OCI-LY7 (cell line): ENCODE data around the gene WDFY3. TPM values are rescaled to one million over a fixed set of nuclear protein-coding genes. Genes with fewer than 3 reads are reported as not detected.

Experiments
- BruUV-seq: library from RNA; stranded (reverse); fragments of 400-500 nt; replicated peaks from 2 replicates; lab custom pipeline; 2021; lab: Mats Ljungman, UMichigan
- CTCF ChIA-PET: fragments of 300-600 bp; sonication (Branson Sonifier 250); formaldehyde crosslinking; loops from one replicate; lab custom pipeline; 2022; ENCODE audit warnings: antibody characterized with exemption; ENCODE audit not compliant: unreplicated experiment; lab: Charles Lee
- POLR2A ChIA-PET: fragments of 300-600 bp; sonication (Branson Sonifier 250); formaldehyde crosslinking; loops from one replicate; lab custom pipeline; 2022; ENCODE audit warnings: antibody characterized with exemption; lab: Charles Lee
- DNase-seq: peaks from one replicate; pipeline ENCODE4 v3.0.0-alpha.2; 2015; ENCODE audit warnings: low spot score
- H2AFZ ChIP-seq: fragments of 200-600 bp; sonication (generic), shearing (Covaris generic); 2 replicates; pipeline ENCODE4 v1.6.1; 2014; ENCODE audit warnings: mild to moderate bottlenecking, antibody characterized with exemption, low read length, moderate library complexity
- H3K27ac ChIP-seq: fragments of 200-600 bp; sonication (generic); 2 replicates; pipeline ENCODE4 v1.5.1; 2014; ENCODE audit warnings: mixed run types, low read depth, mild to moderate bottlenecking, moderate library complexity, low read length, inconsistent platforms; ENCODE audit not compliant: poor library complexity, severe bottlenecking
- H3K36me3 ChIP-seq: fragments of 200-600 bp; sonication (generic); 2 replicates; pipeline ENCODE4 v1.6.1; 2014; ENCODE audit warnings: mild to moderate bottlenecking, antibody characterized with exemption, low read length, moderate library complexity, mixed read lengths; ENCODE audit not compliant: insufficient read depth
- H3K4me1 ChIP-seq: fragments of 200-600 bp; sonication (generic); 2 replicates; pipeline ENCODE4 v1.5.1; 2014; ENCODE audit warnings: mild to moderate bottlenecking, low read length; ENCODE audit not compliant: insufficient read depth, poor library complexity, severe bottlenecking
- H3K4me2 ChIP-seq: fragments of 200-600 bp; sonication (generic); 2 replicates; pipeline ENCODE4 v1.6.1; 2014; ENCODE audit warnings: mild to moderate bottlenecking, low read length
- H3K4me3 ChIP-seq: fragments of 200-600 bp; sonication (generic); 2 replicates; pipeline ENCODE4 v1.5.1; 2014; ENCODE audit warnings: mild to moderate bottlenecking, low read depth, low read length; ENCODE audit not compliant: poor library complexity, severe bottlenecking
- H3K79me2 ChIP-seq: fragments of 200-600 bp; sonication (generic); 2 replicates; pipeline ENCODE4 v1.6.1; 2016; ENCODE audit warnings: low read depth, mild to moderate bottlenecking, low read length, moderate library complexity, mixed read lengths; ENCODE audit not compliant: insufficient read depth
- H3K9me2 ChIP-seq: fragments of 200-600 bp; sonication (generic); 2 replicates; pipeline ENCODE4 v1.6.1; 2016; ENCODE audit warnings: mild to moderate bottlenecking, low read length, mixed read lengths; ENCODE audit not compliant: insufficient read depth
- H3K9me3 ChIP-seq: fragments of 200-600 bp; sonication (generic); 2 replicates; pipeline ENCODE4 v1.6.1; 2014; ENCODE audit warnings: mild to moderate bottlenecking, mixed run types, low read length, mixed read lengths
- H4K20me1 ChIP-seq: fragments of 200-600 bp; sonication (generic); 2 replicates; pipeline ENCODE4 v1.6.1; 2014; ENCODE audit warnings: mild to moderate bottlenecking, antibody characterized with exemption, low read length, moderate library complexity, mixed read lengths; ENCODE audit not compliant: insufficient read depth
- EZH2phosphoT487 ChIP-seq: fragments of 200-600 bp; sonication (generic); IDR thresholded peaks from 2 replicates; pipeline ENCODE4 v1.6.1; 2018; ENCODE audit warnings: low read depth, borderline replicate concordance, mild to moderate bottlenecking, mixed run types, antibody characterized with exemption, low read length, moderate library complexity, mixed read lengths
- intact Hi-C: fragments of 100-400 bp; cut with micrococcal nuclease; formaldehyde crosslinking; loops from one replicate; pipeline ENCODE4 v1.10.0; 2022; ENCODE audit not compliant: unreplicated experiment
- total RNA-seq, 2 experiments: library from RNA; depleted of rRNA in 1 of 2; stranded (reverse); fragments of >200 nt in 1 of 2; shearing (Covaris generic) in 1 of 2; gene quantifications; 2 replicates each; pipeline ENCODE4 v1.2.3, GENCODE V29; 2014 to 2022
- TF ChIP-seq, protein P1 (sequence below): fragments of 200-600 bp; sonication (generic); conservative IDR thresholded peaks from 2 replicates; pipeline ENCODE4 v1.5.1; 2014; ENCODE audit warnings: mild to moderate bottlenecking, antibody characterized with exemption, low read length, moderate library complexity, mixed read lengths

WDFY3 gene
- total RNA-seq, 2 experiments from 2014 or later: not detected

DNA sequence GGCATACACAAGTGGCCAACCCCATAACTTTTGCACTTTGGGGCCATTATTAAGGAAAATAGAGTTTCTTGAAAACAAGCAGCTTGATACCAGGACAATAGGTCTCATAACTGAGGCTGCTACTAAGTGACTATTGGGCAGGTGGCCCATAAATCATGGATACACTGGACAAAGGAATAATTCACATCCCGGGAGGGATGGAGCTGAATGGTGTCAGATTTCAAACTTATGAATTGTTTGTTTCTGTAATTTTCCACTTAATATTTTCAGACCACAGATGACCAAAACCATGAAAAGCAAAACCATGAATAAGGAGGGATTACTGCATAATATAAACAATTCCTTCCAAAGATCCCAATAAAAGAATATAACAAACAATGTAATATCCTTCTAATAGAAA, 114.4 kb downstream of the WDFY3 start:
- H4K20me1 ChIP-seq: no peaks in the 10 kb centered on the region
- intact Hi-C loops: no loop called here
- no peaks in the 10 kb centered on the region for H3K9me3 ChIP-seq
- CTCF ChIA-PET: no interaction called here
- H3K27ac ChIP-seq: no peak overlapping the region
- no peaks in the 10 kb centered on the region for H3K9me2 ChIP-seq
- TF ChIP-seq EZH2phosphoT487: no peak
- TF ChIP-seq, protein P1, sequence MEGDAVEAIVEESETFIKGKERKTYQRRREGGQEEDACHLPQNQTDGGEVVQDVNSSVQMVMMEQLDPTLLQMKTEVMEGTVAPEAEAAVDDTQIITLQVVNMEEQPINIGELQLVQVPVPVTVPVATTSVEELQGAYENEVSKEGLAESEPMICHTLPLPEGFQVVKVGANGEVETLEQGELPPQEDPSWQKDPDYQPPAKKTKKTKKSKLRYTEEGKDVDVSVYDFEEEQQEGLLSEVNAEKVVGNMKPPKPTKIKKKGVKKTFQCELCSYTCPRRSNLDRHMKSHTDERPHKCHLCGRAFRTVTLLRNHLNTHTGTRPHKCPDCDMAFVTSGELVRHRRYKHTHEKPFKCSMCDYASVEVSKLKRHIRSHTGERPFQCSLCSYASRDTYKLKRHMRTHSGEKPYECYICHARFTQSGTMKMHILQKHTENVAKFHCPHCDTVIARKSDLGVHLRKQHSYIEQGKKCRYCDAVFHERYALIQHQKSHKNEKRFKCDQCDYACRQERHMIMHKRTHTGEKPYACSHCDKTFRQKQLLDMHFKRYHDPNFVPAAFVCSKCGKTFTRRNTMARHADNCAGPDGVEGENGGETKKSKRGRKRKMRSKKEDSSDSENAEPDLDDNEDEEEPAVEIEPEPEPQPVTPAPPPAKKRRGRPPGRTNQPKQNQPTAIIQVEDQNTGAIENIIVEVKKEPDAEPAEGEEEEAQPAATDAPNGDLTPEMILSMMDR: no peak
- H3K4me1 ChIP-seq: no peaks in the 10 kb centered on the region
- no peak overlapping the region for H3K4me2 ChIP-seq
- H3K36me3 ChIP-seq: no peaks in the 10 kb centered on the region
- H3K4me3 ChIP-seq: no peak overlapping the region
- BruUV-seq: no TSS peak
- no peaks in the 10 kb centered on the region for H3K79me2 ChIP-seq
- POLR2A ChIA-PET: no interaction called here
- H2AFZ ChIP-seq: no peak overlapping the region
- DNase-seq: no peak

DNA sequence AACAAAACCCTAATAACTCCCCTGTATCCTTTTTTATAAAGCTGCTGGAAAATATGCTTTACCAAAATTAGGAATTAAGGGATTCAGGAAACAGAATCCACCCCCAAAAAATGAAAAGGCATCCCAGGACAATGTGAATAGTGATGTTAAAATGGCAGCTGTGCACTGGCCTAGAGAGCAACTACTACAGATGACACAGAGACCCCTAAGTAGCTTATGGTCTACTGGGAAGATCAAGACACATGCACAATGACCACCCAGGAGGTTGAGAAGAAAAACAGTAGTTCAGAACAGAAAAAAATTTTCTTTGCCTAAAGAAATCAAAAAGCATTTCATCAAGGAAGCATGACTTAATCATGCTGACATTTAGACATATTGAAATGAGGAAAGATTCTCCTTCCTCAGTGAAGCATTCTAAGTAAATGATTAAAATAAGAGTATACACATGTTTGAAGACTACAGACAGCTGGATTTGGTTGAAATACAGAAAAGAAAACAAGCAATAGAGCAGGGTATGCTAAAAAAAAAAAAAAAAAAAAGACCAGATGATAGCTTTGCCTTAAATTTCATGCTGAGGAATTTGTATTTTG, 117.3 kb downstream of the WDFY3 start:
- no peaks in the 10 kb centered on the region for H3K9me2 ChIP-seq
- H3K79me2 ChIP-seq: no peaks in the 10 kb centered on the region
- no peak overlapping the region for H2AFZ ChIP-seq
- H3K4me2 ChIP-seq: no peak overlapping the region
- H4K20me1 ChIP-seq: no peaks in the 10 kb centered on the region
- no peak overlapping the region for H3K27ac ChIP-seq
- no peak overlapping the region for H3K4me3 ChIP-seq
- CTCF ChIA-PET: no interaction called here
- TF ChIP-seq, protein P1: no peak
- no peak for TF ChIP-seq EZH2phosphoT487
- no peaks in the 10 kb centered on the region for H3K9me3 ChIP-seq
- no TSS peak for BruUV-seq
- DNase-seq: no peak
- no peaks in the 10 kb centered on the region for H3K36me3 ChIP-seq
- H3K4me1 ChIP-seq: no peaks in the 10 kb centered on the region
- POLR2A ChIA-PET: no interaction called here
- intact Hi-C loops: no loop called here

DNA sequence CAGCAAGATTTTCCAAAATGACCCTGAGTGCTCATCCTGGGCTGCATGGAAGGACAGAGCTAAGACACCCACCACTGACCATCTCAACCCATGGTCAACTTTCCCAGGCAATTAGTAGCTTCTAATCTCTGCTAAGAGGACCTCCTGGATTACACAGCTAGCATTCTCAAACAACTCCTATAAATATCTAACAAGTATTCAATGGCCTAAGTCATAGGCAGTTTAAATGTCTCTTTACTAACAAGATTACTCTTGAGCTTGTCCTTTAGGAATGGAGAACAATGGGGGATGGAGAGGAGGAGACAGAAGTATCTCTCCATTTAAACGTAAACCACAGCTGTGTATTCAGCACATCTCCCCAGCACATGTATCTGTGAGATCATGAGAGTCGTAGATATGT, 118.1 kb downstream of the WDFY3 start:
- TF ChIP-seq EZH2phosphoT487: no peak
- TF ChIP-seq, protein P1: no peak

More for the DNA sequence above, 118.1 kb downstream of the WDFY3 start:
- CTCF ChIA-PET: no interaction called here
- Histone ChIP-seq H3K9me2 (no peaks in the 10 kb centered on the region), H3K4me2 (no peak overlapping the region), H2AFZ (no peak overlapping the region), H3K4me1 (no peaks in the 10 kb centered on the region), H3K4me3 (no peak overlapping the region), H3K27ac (no peak overlapping the region), H4K20me1 (no peaks in the 10 kb centered on the region), H3K9me3 (no peaks in the 10 kb centered on the region), H3K79me2 (no peaks in the 10 kb centered on the region), H3K36me3 (no peaks in the 10 kb centered on the region)
- BruUV-seq: no TSS peak
- intact Hi-C loops: no loop called here
- no peak for DNase-seq
- POLR2A ChIA-PET: no interaction called here
